Left lung (tissue), 10 donors: ENCODE results near the gene POGZ. TPM values are rescaled to one million over a fixed set of nuclear protein-coding genes. Genes with fewer than 3 reads are reported as not detected.
A peak's percentile ranks its signal among the peaks of the same experiment; 100 is the strongest.

Experiments
- ATAC-seq: fragments of 200-7000 bp; cut with Tn5 transposase; one replicate; pipeline ENCODE4 v1.9.1; 2020; ENCODE audit warnings: moderate library complexity
- DNase-seq, 4 donors: peaks; one replicate each; pipeline ENCODE4 v3.0.0-alpha.2; 2013 to 2020
- H3K27ac ChIP-seq, 2 donors: fragments of 200-600 bp; sonication (generic) in 1 of 2; one replicate each; pipeline versions ENCODE4 v1.5.0 to v1.8.0; 2020 to 2021
- H3K27me3 ChIP-seq, 2 donors: fragments of 200-600 bp; sonication (generic) in 1 of 2; one replicate each; pipeline versions ENCODE4 v1.5.0 to v1.8.0; 2020 to 2021
- H3K36me3 ChIP-seq, 2 donors: fragments of 200-600 bp; sonication (generic) in 1 of 2; one replicate each; pipeline versions ENCODE4 v1.5.0 to v1.8.0; 2020 to 2021
- H3K4me1 ChIP-seq, 2 donors: fragments of 200-600 bp; one replicate each; pipeline ENCODE4 v1.8.0; 2021
- H3K4me3 ChIP-seq, 2 donors: fragments of 200-600 bp; sonication (generic) in 1 of 2; one replicate each; pipeline versions ENCODE4 v1.5.0 to v1.8.0; 2020 to 2021; ENCODE audit warnings: mild to moderate bottlenecking in 1 of 2
- H3K9me3 ChIP-seq, 2 donors: fragments of 200-600 bp; sonication (generic) in 1 of 2; one replicate each; pipeline versions ENCODE4 v1.5.0 to v1.8.0; 2020 to 2021
- intact Hi-C, 2 donors: fragments of 100-400 bp; cut with DNase I; formaldehyde crosslinking; loops; one replicate each; pipeline versions ENCODE4 v1.11.2 to v1.14.2; 2022
- polyA plus RNA-seq, 6 donors: library from polyadenylated mRNA; unstranded; fragments of 120-200 nt; gene quantifications; one replicate each; pipeline ENCODE4 v1.2.1, GENCODE V29; 2013; ENCODE audit not compliant: insufficient read length in 6 of 6
- total RNA-seq, 2 donors: library from RNA; stranded (reverse); fragmentation: NEBNext Ultra II Directional; extraction: Animal tissue kit (Norgen Biotek cat#: 25700); gene quantifications; one replicate each; pipeline ENCODE4 v1.2.1, GENCODE V29; 2021
- TF ChIP-seq, protein P1 (sequence below), 2 donors: fragments of 200-600 bp; sonication (generic) in 1 of 2; IDR thresholded peaks; one replicate each; pipeline versions ENCODE4 v1.5.0 to v1.8.0; 2021; ENCODE audit warnings: antibody characterized with exemption in 2 of 2
- donor health status: DM: no; HTN: yes; CAD: no.
- donor health status: DM: no; HTN: no; CAD: no.

Gene POGZ
- total and polyA plus RNA-seq, 8 donors = 65.6 to 160 (median 124) TPM

DNA sequence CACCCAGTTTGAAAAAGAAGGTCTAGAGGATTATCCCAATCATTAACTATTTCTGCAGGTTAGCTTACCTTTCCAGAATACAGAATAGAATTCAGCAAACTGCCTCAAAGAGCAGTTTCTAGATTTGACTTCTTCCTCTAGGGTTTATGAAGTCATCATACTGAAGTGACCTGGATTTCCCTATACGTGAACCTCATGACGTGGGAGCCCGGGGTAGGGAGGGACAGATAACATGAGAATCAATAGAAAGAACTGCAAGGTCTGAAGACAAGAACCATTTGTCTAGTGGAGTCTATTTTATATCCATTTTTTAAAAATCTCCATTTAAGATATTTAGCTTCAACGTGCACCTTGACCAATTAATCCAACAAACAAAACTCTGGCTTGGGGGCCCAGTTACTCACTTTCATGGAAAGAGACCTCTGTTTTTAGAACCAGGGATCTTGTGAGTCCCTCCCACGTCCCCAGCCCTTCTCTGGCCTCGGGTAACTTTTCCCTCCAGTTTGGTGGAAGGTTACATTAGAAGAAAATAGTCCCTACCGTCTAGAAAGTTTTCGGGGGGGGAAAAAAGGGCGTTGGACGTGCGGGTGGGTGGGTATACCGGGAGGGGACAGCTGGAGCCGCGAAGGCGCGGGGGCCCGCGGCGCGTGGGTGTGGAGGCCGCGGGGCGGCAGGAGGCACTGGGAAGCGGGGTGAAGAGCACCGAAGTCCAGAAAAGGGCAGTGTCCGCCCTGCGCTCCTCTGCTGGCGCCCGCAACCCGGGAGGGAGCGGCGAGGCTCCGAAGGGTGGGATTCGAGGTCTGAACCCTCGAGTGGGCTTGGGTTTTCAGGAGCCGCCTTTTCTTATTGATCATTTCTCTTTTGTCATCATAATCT, 13.8 kb upstream of the POGZ start:
- H3K9me3 ChIP-seq = no peaks in the 10 kb centered on the region
- no peaks in the 10 kb centered on the region for H3K27me3 ChIP-seq
- DNase-seq (peak; percentile 51 to 89 (median 61)), ATAC-seq (peak; percentile 87)
- H3K27ac ChIP-seq = peak overlapping the region; percentile 70 to 75
- intact Hi-C loops = no loop called here
- TF ChIP-seq, protein P1, sequence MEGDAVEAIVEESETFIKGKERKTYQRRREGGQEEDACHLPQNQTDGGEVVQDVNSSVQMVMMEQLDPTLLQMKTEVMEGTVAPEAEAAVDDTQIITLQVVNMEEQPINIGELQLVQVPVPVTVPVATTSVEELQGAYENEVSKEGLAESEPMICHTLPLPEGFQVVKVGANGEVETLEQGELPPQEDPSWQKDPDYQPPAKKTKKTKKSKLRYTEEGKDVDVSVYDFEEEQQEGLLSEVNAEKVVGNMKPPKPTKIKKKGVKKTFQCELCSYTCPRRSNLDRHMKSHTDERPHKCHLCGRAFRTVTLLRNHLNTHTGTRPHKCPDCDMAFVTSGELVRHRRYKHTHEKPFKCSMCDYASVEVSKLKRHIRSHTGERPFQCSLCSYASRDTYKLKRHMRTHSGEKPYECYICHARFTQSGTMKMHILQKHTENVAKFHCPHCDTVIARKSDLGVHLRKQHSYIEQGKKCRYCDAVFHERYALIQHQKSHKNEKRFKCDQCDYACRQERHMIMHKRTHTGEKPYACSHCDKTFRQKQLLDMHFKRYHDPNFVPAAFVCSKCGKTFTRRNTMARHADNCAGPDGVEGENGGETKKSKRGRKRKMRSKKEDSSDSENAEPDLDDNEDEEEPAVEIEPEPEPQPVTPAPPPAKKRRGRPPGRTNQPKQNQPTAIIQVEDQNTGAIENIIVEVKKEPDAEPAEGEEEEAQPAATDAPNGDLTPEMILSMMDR (IDR thresholded peaks at IDR 0.05) = no peak
- peak overlapping the region; percentile 53 to 55 for H3K4me3 ChIP-seq
- H3K36me3 ChIP-seq = no peaks in the 10 kb centered on the region
- peaks cover 0 to 6% of the 10 kb centered on the region in 2 donors for H3K4me1 ChIP-seq

DNA sequence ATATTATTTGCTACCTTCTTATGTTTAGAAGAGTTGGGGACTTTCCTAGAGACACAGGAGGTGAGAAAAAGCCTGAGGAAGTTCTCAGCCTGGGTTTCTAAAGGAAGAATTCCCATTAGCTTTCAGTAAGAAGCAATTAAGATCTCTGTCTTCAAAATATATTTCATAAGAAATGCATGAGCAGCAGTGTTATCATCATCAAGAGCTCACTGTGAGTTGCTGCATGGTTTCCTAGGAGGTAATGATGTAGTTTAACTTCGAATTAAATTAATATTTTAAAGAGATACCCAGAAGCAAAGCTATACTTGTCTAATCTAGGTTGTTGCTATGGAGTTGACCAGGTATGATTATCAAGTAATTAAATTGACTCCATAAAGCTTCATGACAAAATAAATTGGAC, 5.7 kb upstream of the POGZ start:
- intact Hi-C loops = no loop called here
- H3K4me1 ChIP-seq = no peaks in the 10 kb centered on the region
- H3K4me3 ChIP-seq = no peak overlapping the region
- TF ChIP-seq, protein P1 (IDR thresholded peaks at IDR 0.05) = no peak
- H3K27me3 ChIP-seq = peaks cover 0 to 14% of the 10 kb centered on the region in 2 donors
- H3K27ac ChIP-seq = no peak overlapping the region
- DNase-seq (no peak), ATAC-seq (no peak)
- H3K9me3 ChIP-seq = no peaks in the 10 kb centered on the region
- H3K36me3 ChIP-seq = no peaks in the 10 kb centered on the region

DNA sequence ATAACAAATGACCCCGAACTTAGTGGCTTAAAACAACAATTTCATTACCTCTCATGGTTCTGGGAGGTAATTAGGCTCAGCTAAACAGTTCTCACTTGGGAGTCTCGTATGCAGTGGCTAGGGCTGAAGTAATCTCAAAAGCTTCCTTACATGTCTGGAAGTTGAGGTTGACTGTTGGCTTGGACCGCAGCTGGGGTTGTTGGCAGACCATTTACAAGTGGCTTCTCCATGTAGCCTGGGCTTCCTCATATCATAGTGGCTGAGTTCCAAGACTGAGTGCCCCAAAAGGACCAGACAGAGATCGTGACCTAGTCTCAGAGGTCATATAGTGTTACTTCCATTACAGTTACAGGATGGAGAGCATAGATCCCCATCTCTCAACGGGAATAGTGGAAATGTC, 2.4 kb upstream of the POGZ start:
- Histone ChIP-seq H3K36me3 (no peaks in the 10 kb centered on the region), H3K4me3 (no peak overlapping the region), H3K4me1 (peaks cover 4 to 11% of the 10 kb centered on the region in 2 donors), H3K27ac (no peak overlapping the region), H3K9me3 (no peaks in the 10 kb centered on the region), H3K27me3 (peaks cover 0 to 14% of the 10 kb centered on the region in 2 donors)
- DNase-seq (no peak), ATAC-seq (no peak)
- intact Hi-C loops = no loop called here
- TF ChIP-seq, protein P1 (IDR thresholded peaks at IDR 0.05) = no peak

DNA sequence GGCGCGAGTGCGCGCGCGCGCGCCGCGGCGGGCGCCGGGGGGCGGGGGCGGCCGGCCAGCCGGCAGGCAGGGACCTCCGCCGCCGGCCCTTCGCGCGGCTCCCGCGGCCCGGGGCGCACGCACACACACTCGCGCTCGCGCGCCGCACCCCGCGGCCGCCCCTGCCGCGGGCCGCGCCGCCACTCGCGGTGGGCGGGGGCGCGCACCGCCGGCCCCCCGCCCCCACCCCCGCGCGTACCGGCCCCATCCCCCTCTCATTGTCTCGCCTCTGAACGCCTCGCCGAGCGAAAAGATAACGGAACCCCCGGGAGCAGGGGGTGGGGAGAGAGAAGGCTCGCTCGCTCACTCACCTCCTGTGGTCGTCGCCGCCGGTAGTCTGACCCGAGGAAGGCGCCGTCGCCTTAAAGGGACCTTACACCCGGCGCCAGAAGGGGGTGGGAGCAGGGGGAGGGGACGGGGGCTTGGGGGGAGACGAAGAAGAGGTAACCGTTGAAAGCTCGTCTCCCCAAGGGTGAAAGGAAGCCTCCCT, 428 bp downstream of the POGZ start:
- DNase-seq (peak; percentile 32 to 85 (median 66)), ATAC-seq (peak; percentile 63)
- H3K4me1 ChIP-seq = peaks cover 4 to 33% of the 10 kb centered on the region in 2 donors
- no peaks in the 10 kb centered on the region for H3K36me3 ChIP-seq
- peaks cover 0 to 13% of the 10 kb centered on the region in 2 donors for H3K27me3 ChIP-seq
- no peaks in the 10 kb centered on the region for H3K9me3 ChIP-seq
- intact Hi-C loops = no loop called here
- peak overlapping the region; percentile 96 to 97 for H3K27ac ChIP-seq
- peak overlapping the region; percentile 46 to 62 for H3K4me3 ChIP-seq
- TF ChIP-seq, protein P1 (IDR thresholded peaks at IDR 0.05) = no peak
